Common myeloid progenitor, CD34-positive (primary cell): ENCODE measurements around the gene UPK1A.

Source experiments
- CTCF ChIA-PET: fragments of 350-600 bp; sonication (Branson Sonifier 250); formaldehyde crosslinking; loops from one replicate; lab custom pipeline; 2021; ENCODE audit warnings: antibody characterized with exemption; lab: Charles Lee
- POLR2A ChIA-PET: fragments of 350-600 bp; sonication (Branson Sonifier 250); formaldehyde crosslinking; loops from one replicate; lab custom pipeline; 2021; ENCODE audit warnings: antibody characterized with exemption; lab: Charles Lee
- DNase-seq, 3 donors: peaks; one replicate each; pipeline versions ENCODE4 v3.0.0 to v3.0.0-alpha.2; 2013
- H3K27ac ChIP-seq, 2 experiments: 1 replicate in 1 of 2; 2 replicates in 1 of 2; pipeline ENCODE4 v1.7.0; 2013; ENCODE audit warnings: inconsistent platforms in 2 of 2, low read length in 2 of 2, mild to moderate bottlenecking in 2 of 2, low read depth in 1 of 2, moderate library complexity in 1 of 2; ENCODE audit not compliant: severe bottlenecking in 2 of 2, insufficient read depth in 1 of 2, poor library complexity in 1 of 2
- H3K27me3 ChIP-seq, 5 experiments: replicated peaks in 2 of 5; 1 replicate in 3 of 5; 2 replicates in 2 of 5; pipeline versions ENCODE4 v1.6.1 to v1.7.0; 2013; ENCODE audit warnings: low read length in 4 of 5, mild to moderate bottlenecking in 2 of 5, moderate library complexity in 2 of 5, inconsistent platforms in 1 of 5; ENCODE audit not compliant: insufficient read depth in 5 of 5, control insufficient read depth in 4 of 5
- H3K36me3 ChIP-seq, 4 experiments: 1 replicate in 2 of 4; 2 replicates in 2 of 4; pipeline versions ENCODE4 v1.6.1 to v1.7.0; 2013; ENCODE audit warnings: low read length in 3 of 4, control low read depth in 1 of 4, mild to moderate bottlenecking in 1 of 4; ENCODE audit not compliant: control insufficient read depth in 4 of 4, insufficient read depth in 4 of 4
- H3K4me1 ChIP-seq, 4 experiments: 1 replicate in 3 of 4; 2 replicates in 1 of 4; pipeline versions ENCODE4 v1.6.1 to v1.7.1; 2013; ENCODE audit warnings: low read length in 3 of 4, mild to moderate bottlenecking in 3 of 4, control low read depth in 1 of 4, inconsistent platforms in 1 of 4, moderate library complexity in 1 of 4; ENCODE audit not compliant: control insufficient read depth in 4 of 4, insufficient read depth in 4 of 4; ENCODE audit errors: control extremely low read depth in 1 of 4
- H3K4me3 ChIP-seq, 7 experiments: 1 replicate in 4 of 7; 2 replicates in 3 of 7; pipeline versions ENCODE4 v1.5.1 to v1.7.0; 2013; ENCODE audit warnings: mild to moderate bottlenecking in 7 of 7, low read length in 6 of 7, moderate library complexity in 6 of 7, inconsistent platforms in 2 of 7, low read depth in 2 of 7, control low read depth in 1 of 7; ENCODE audit not compliant: insufficient read depth in 4 of 7, control insufficient read depth in 1 of 7; ENCODE audit errors: extremely low read depth in 1 of 7
- H3K9me3 ChIP-seq, 5 experiments: 1 replicate in 4 of 5; 2 replicates in 1 of 5; pipeline versions ENCODE4 v1.6.1 to v1.7.1; 2013; ENCODE audit warnings: low read length in 4 of 5, mild to moderate bottlenecking in 2 of 5, inconsistent platforms in 1 of 5, low read depth in 1 of 5, moderate library complexity in 1 of 5; ENCODE audit not compliant: control insufficient read depth in 4 of 5, insufficient read depth in 2 of 5; ENCODE audit errors: control extremely low read depth in 1 of 5
- WGBS: methylation state at CpG from one replicate; pipeline ENCODE4 v1.1.5; 2013; ENCODE audit not compliant: insufficient coverage; 5-methylcytosine and 5-hydroxymethylcytosine counted together

Gene UPK1A

DNA sequence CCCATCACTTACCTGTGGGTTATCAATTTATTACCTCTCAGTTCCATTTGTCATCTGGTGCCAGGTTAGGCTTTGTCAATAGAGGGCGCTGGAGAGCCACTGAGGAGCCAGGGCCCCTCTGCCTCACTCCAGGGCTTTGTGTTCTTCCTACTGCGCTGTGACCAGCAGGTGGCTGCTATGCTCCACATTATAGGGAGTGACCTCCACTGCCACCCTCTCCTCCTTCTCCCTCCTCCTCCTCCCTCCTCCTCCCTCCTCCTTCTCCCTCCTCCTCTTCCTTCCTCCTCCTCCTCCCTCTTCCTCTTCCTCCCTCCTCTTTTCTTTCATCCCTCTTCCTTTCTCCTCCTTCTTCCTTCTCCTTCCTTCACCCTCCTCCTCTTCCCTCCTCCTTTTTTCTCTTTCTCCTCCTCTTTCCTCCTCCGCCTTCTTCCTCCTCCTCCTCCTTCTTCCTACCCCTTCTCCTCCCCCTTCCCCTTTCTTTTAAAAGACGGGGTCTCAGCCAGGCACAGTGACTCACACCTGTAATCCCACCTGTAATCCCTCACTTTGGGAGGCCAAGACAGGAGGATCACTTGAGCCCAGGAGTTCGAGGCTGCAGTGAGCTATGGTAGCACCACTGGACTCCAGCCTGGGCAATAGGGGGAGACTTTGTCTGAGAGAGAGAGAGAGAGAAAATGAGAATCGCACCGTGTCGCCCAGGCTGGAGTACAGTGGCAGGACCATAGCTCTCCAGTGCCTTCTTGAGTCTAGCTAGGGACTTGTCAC, 27.7 kb downstream of the UPK1A start:
- H3K9me3 ChIP-seq, result no peaks in the 10 kb centered on the region
- peaks cover 0 to 4% (median 0%) of the 10 kb centered on the region in 5 experiments for H3K27me3 ChIP-seq
- CTCF ChIA-PET, result interaction anchor here (0.7 to 5.3 kb wide), 10 partner anchors 8 to 147 kb away, joined by 3 to 43 read pairs (median 5); partner anchors contain the start of genes LIN37 and ZBTB32
- DNase-seq, result peak; percentile 87 to 92 (median 91)
- POLR2A ChIA-PET, result no interaction called here
- 29% methylated on average over 3 of the region's 8 CpGs for WGBS
- no peak overlapping the region for H3K27ac ChIP-seq
- no peaks in the 10 kb centered on the region for H3K36me3 ChIP-seq
- H3K4me3 ChIP-seq, result no peak overlapping the region
- H3K4me1 ChIP-seq, result no peaks in the 10 kb centered on the region

- Histone ChIP-seq H3K9me3 (no peaks in the 10 kb centered on the region), H3K36me3 (no peaks in the 10 kb centered on the region), H3K4me3 (no peak overlapping the region), H3K4me1 (no peaks in the 10 kb centered on the region), H3K27ac (no peak overlapping the region), H3K27me3 (peaks cover 0 to 6% (median 0%) of the 10 kb centered on the region in 5 experiments)
- POLR2A ChIA-PET, result interaction anchor here (0.6 kb wide), 1 partner anchor 235 kb away, joined by 3 read pairs; no protein-coding TSS in a partner anchor
- DNase-seq, result no peak
- CTCF ChIA-PET, result interaction anchor here (1.8 to 5.3 kb wide), 2 partner anchors 16 to 124 kb away, joined by 10 to 43 read pairs; no protein-coding TSS in a partner anchor
- WGBS, result 90% methylated on average over 1 of the region's 2 CpGs
Measured at GRCh38 chr19:35695895-35696422, 29.6 kb downstream of the UPK1A start.

DNA sequence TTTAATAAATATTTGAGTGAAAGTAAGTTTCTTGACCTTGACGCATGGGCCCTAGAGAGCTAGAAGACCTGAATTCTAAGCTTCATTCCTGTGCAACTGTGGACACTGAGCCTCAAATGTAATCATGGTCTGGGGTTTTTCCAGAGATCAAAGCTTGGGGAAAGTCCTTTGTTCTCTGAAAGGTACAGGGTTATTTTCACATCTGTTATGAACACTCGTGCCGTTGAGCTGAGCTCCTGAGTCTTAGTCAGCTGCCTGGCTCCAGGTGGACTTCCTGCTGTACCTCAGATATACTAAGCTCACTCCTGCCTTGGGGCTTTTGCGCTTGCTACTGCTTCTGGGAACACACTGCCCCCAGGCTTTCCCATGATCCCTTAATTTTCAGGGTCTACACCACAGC, 30.5 kb downstream of the UPK1A start:
- Histone ChIP-seq H3K27ac (no peak overlapping the region), H3K4me1 (peaks cover 0 to 1% (median 0%) of the 10 kb centered on the region in 4 experiments), H3K27me3 (peaks cover 0 to 9% (median 0%) of the 10 kb centered on the region in 5 experiments), H3K4me3 (no peak overlapping the region), H3K36me3 (no peaks in the 10 kb centered on the region), H3K9me3 (no peaks in the 10 kb centered on the region)
- ChIA-PET POLR2A (interaction anchor here (0.6 kb wide), 1 partner anchor 234 kb away, joined by 3 read pairs; no protein-coding TSS in a partner anchor), CTCF (interaction anchor here (0.9 to 5.3 kb wide), 3 partner anchors 10 to 113 kb away, joined by 3 to 43 read pairs (median 3); no protein-coding TSS in a partner anchor)
- no peak for DNase-seq
- WGBS, result 94% methylated on average over 4 of the region's 4 CpGs

GRCh38 chr19:35702223-35703012, 36.1 kb downstream of the UPK1A start:
- peak overlapping the region; percentile 15 to 83 (median 69) for H3K4me3 ChIP-seq
- peak; percentile 97 to 99 (median 98) for DNase-seq
- ChIA-PET CTCF (interaction anchor here (0.6 to 2.6 kb wide), 9 partner anchors 8 to 638 kb away, joined by 3 to 10 read pairs (median 5); no protein-coding TSS in a partner anchor), POLR2A (interaction anchor here (0.5 kb wide), 1 partner anchor 118 kb away, joined by 3 read pairs; no protein-coding TSS in a partner anchor)
- H3K9me3 ChIP-seq, result no peaks in the 10 kb centered on the region
- H3K27me3 ChIP-seq, result peaks cover 0 to 18% (median 5%) of the 10 kb centered on the region in 5 experiments
- WGBS, result under 1% methylated on average over 31 of the region's 50 CpGs
- no peak overlapping the region for H3K27ac ChIP-seq
- no peaks in the 10 kb centered on the region for H3K36me3 ChIP-seq
- peaks cover 0 to 12% (median 10%) of the 10 kb centered on the region in 4 experiments for H3K4me1 ChIP-seq

DNA sequence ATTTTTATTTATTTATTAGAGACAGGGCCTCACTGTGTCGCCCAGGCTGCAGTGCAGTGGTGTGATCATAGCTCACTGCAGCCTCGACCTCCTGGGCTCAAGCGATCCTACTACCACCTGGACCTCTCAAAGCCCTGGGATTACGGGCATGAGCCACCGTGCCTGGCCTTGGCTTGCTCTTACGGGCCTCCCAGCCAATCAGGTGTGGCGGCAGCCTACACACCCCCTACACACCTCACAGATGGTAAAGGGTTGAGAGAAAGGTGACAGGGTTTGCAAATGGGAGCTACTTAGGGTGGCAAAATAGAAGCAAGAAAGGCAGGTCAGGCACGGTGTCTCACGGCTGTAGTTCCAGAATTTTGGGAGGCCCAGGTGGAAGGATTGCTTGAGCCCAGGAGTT, 37.0 kb downstream of the UPK1A start:
- no peaks in the 10 kb centered on the region for H3K36me3 ChIP-seq
- no peak overlapping the region for H3K27ac ChIP-seq
- ChIA-PET POLR2A (no interaction called here), CTCF (interaction anchor here (1.0 to 2.6 kb wide), 5 partner anchors 9 to 116 kb away, joined by 3 to 10 read pairs (median 6); no protein-coding TSS in a partner anchor)
- no peaks in the 10 kb centered on the region for H3K9me3 ChIP-seq
- H3K4me3 ChIP-seq, result no peak overlapping the region
- 48% methylated on average over 5 of the region's 9 CpGs for WGBS
- DNase-seq, result no peak
- H3K27me3 ChIP-seq, result peaks cover 0 to 18% (median 5%) of the 10 kb centered on the region in 5 experiments
- H3K4me1 ChIP-seq, result peaks cover 0 to 12% (median 10%) of the 10 kb centered on the region in 4 experiments

- H3K4me3 ChIP-seq, result no peak within 1 kb of the TSS
- H3K27me3 ChIP-seq, result peaks cover 0 to 18% (median 5%) of the 10 kb centered on the region in 5 experiments
- peak in 2 of 3 donors; percentile 66 to 68 for DNase-seq
- 43% methylated on average over 24 of the region's 24 CpGs for WGBS
- H3K27ac ChIP-seq, result no peak within 1 kb of the TSS
- ChIA-PET POLR2A (no interaction called here), CTCF (interaction anchor here (1.9 to 2.6 kb wide), 2 partner anchors 9 to 11 kb away, joined by 6 read pairs; no protein-coding TSS in a partner anchor)
- H3K9me3 ChIP-seq, result no peaks in the 10 kb centered on the region
- H3K36me3 ChIP-seq, result no peaks in the 10 kb centered on the region
- peaks cover 0 to 12% (median 10%) of the 10 kb centered on the region in 4 experiments for H3K4me1 ChIP-seq
Measured at GRCh38 chr19:35704218-35704617, 37.9 kb downstream of the UPK1A start, which contains the start of gene ZBTB32. ZBTB32 (plus strand) TSS chr19:35704558; CDS start chr19:35714627, 10,069 bp downstream.
